Measurements from ENCODE around the gene TMCC2.

DNA sequence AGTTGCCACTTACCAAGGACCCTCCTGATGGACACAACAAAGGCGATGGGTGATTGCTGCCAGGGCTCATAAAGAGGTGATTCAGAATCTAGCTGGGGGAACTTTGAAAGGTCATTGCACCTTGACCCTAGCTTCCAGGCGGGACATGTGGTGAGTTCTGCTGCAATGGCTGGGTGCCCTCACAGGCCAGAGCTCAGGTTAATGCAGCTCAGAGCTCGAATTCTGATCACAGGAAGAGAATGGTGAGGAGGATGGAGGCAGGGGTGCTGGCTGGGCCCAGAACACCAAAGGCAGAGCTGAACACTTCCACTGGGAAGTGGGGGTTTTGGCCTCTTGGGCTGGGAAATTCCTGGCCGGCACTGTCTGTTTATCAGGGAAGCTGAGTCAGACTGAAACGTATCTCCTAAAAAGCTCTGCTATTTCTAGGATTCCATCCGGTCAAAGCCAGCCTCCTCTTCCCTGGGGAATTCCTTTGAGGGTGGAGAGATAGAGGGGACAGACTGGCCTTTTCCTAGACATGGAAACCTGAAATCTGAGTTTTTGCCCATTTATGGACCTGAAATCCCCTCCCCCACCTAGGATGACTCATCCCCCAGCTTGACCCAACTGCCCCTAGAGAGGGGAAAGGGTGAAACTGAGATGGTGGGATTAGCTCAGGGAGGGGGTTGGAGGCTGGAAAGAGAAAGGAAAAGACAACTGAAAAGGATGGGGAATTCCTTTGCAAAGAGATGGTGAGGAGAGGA lies 66.6 kb downstream of the TMCC2 start:
- TF ChIP-seq, protein P1, sequence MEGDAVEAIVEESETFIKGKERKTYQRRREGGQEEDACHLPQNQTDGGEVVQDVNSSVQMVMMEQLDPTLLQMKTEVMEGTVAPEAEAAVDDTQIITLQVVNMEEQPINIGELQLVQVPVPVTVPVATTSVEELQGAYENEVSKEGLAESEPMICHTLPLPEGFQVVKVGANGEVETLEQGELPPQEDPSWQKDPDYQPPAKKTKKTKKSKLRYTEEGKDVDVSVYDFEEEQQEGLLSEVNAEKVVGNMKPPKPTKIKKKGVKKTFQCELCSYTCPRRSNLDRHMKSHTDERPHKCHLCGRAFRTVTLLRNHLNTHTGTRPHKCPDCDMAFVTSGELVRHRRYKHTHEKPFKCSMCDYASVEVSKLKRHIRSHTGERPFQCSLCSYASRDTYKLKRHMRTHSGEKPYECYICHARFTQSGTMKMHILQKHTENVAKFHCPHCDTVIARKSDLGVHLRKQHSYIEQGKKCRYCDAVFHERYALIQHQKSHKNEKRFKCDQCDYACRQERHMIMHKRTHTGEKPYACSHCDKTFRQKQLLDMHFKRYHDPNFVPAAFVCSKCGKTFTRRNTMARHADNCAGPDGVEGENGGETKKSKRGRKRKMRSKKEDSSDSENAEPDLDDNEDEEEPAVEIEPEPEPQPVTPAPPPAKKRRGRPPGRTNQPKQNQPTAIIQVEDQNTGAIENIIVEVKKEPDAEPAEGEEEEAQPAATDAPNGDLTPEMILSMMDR (IDR thresholded peaks at IDR 0.05 in 2 of 3, conservative IDR thresholded peaks at IDR 0.05 in 1 of 3; ENCODE audit: borderline replicate concordance in 1 of 3, insufficient read depth in 1 of 3, low read depth in 2 of 3, low read length in 2 of 3), result no peak
- TF ChIP-seq EZH2 (IDR thresholded peaks at IDR 0.05) (no peak), POLR2A (IDR thresholded peaks at IDR 0.05; ENCODE audit: borderline replicate concordance, extremely low read depth, insufficient read depth, insufficient read length) (no peak)
